Vagina (tissue), 2 donors: Measurements from ENCODE around the gene UBR2.

ENCODE experiments used
- POLR2A ChIP-seq, 2 donors: fragments of 450-650 bp; IDR thresholded peaks; one replicate each; pipeline ENCODE4 v1.6.1; 2017; ENCODE audit warnings: antibody characterized with exemption in 2 of 2, mild to moderate bottlenecking in 2 of 2, moderate library complexity in 2 of 2
- TF ChIP-seq, protein P1 (sequence below), 3 experiments: fragments of 450-650 bp in 2 of 3; fragments of 200-600 bp in 1 of 3; sonication (generic) in 1 of 3; IDR thresholded peaks; one replicate each; pipeline ENCODE4 v1.5.1; 2017 to 2019; ENCODE audit warnings: antibody characterized with exemption in 3 of 3, mild to moderate bottlenecking in 2 of 3, moderate library complexity in 2 of 3

DNA sequence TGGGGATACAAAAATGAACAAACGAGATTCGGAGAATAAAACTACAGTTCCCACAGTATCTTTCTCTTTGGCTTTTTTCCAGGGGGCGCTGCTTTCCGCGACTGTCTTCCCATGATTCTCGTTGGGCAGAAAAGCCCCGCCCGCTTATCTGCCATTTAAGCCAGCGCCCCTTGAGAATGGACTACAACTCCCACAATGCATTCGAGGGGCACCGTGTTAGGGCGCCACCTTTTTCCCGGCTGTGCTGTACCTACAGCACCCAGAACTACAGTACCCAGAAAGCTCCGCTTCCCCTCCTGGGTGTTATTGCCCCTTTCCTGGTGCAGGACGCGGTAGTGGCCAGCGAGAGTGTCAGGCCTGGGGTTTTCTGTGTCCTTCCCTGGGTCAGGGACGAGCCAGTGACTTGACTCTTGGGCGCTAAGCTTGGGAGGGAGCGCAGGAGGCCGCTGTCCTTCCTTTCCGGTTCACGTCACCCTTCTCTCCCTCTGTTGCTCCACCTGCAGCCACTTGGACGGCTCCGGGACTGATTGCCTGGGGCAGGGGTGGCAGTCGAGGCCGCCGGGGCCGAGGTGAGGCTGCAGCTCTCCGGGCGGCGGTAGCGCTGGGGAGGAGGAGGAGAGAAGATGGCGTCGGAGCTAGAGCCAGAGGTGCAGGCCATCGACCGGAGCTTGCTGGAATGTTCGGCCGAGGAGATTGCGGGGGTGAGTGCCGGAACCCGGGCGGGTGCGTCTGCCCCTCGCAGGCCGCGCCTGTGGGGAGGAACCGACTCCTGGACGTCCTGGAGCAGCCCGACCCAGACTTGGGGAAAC is at the start of gene UBR2:
- TF ChIP-seq POLR2A (IDR thresholded peaks at IDR 0.05): peak in 1 of 2 donors; percentile 79
- TF ChIP-seq, protein P1, sequence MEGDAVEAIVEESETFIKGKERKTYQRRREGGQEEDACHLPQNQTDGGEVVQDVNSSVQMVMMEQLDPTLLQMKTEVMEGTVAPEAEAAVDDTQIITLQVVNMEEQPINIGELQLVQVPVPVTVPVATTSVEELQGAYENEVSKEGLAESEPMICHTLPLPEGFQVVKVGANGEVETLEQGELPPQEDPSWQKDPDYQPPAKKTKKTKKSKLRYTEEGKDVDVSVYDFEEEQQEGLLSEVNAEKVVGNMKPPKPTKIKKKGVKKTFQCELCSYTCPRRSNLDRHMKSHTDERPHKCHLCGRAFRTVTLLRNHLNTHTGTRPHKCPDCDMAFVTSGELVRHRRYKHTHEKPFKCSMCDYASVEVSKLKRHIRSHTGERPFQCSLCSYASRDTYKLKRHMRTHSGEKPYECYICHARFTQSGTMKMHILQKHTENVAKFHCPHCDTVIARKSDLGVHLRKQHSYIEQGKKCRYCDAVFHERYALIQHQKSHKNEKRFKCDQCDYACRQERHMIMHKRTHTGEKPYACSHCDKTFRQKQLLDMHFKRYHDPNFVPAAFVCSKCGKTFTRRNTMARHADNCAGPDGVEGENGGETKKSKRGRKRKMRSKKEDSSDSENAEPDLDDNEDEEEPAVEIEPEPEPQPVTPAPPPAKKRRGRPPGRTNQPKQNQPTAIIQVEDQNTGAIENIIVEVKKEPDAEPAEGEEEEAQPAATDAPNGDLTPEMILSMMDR (IDR thresholded peaks at IDR 0.05): peak in 2 of 3 experiments; percentile 28 to 37
